Transverse colon (tissue), 4 donors: ENCODE data around the gene SRGAP2B.
"Not testable (repeated sequence)": the region's sequence is repeated elsewhere in the genome, so short reads cannot be mapped to it uniquely, and the experiment has no call there.

Source experiments
- CTCF ChIP-seq, 5 experiments: fragments of 200-600 bp in 3 of 5; fragments of 450-650 bp in 2 of 5; sonication (generic) in 3 of 5; IDR thresholded peaks; 1 replicate in 2 of 5; 2 replicates in 3 of 5; pipeline ENCODE4 v1.5.1; 2016 to 2017; ENCODE audit warnings: antibody characterized with exemption in 5 of 5, inconsistent platforms in 3 of 5, mild to moderate bottlenecking in 2 of 5, moderate library complexity in 1 of 5
- EP300 ChIP-seq: sonication (generic); formaldehyde crosslinking; IDR thresholded peaks from one replicate; pipeline ENCODE4 v1.6.1; 2017; ENCODE audit warnings: antibody characterized with exemption, low read depth
- POLR2A ChIP-seq: fragments of 450-650 bp; IDR thresholded peaks from one replicate; pipeline ENCODE4 v1.6.1; 2016; ENCODE audit warnings: antibody characterized with exemption, mild to moderate bottlenecking, moderate library complexity
- POLR2AphosphoS5 ChIP-seq, 3 donors: sonication (generic); formaldehyde crosslinking; IDR thresholded peaks; one replicate each; pipeline ENCODE4 v1.6.1; 2016; ENCODE audit warnings: antibody characterized with exemption in 3 of 3

GRCh38 chr1:145101725-145102124 lies 6.6 kb upstream of the SRGAP2B start:
- not testable (repeated sequence) for TF ChIP-seq POLR2A; CTCF (IDR thresholded peaks at IDR 0.05); EP300; POLR2AphosphoS5 (IDR thresholded peaks at IDR 0.05)
